HepG2 (cell line): ENCODE data around the gene ZNF628.

Experiments used
- ONECUT2 ChIP-seq: sonication (generic); formaldehyde crosslinking; IDR thresholded peaks from 2 replicates; pipeline ENCODE4 v1.4.0; 2020; ENCODE audit warnings: missing genetic modification reagents
- POLR2A ChIP-seq, 2 experiments: IDR thresholded peaks; 2 replicates each; pipeline ENCODE4 v1.6.1; 2011; ENCODE audit warnings: low read depth in 2 of 2, low read length in 2 of 2, mild to moderate bottlenecking in 1 of 2, moderate library complexity in 1 of 2; ENCODE audit not compliant: insufficient read depth in 1 of 2
- TAF15 ChIP-seq: fragments of 200-400 bp; formaldehyde crosslinking; IDR thresholded peaks from one replicate; pipeline ENCODE4 v1.6.1; 2018; ENCODE audit warnings: mild to moderate bottlenecking, low read depth, low read length; ENCODE audit not compliant: poor library complexity, severe bottlenecking
- ZNF138 ChIP-seq: sonication (generic); formaldehyde crosslinking; IDR thresholded peaks from 2 replicates; pipeline ENCODE4 v1.5.0; 2020; ENCODE audit warnings: mild to moderate bottlenecking, low read depth, missing genetic modification reagents
- ZNF775 ChIP-seq: sonication (generic); formaldehyde crosslinking; IDR thresholded peaks from 2 replicates; pipeline ENCODE4 v1.4.0; 2020; ENCODE audit warnings: missing genetic modification reagents, mild to moderate bottlenecking, moderate library complexity, borderline replicate concordance
- ZNF839 ChIP-seq: sonication (generic); formaldehyde crosslinking; IDR thresholded peaks from 2 replicates; pipeline ENCODE4 v1.4.0; 2020; ENCODE audit warnings: missing genetic modification reagents, mild to moderate bottlenecking, borderline replicate concordance
- TF ChIP-seq, protein P1 (sequence below): sonication (generic); formaldehyde crosslinking; IDR thresholded peaks from 2 replicates; pipeline ENCODE4 v1.8.0; 2022; ENCODE audit warnings: mild to moderate bottlenecking, missing genetic modification reagents; ENCODE audit not compliant: insufficient replicate concordance
- TF ChIP-seq, protein P2 (sequence below): sonication (generic); formaldehyde crosslinking; IDR thresholded peaks from 2 replicates; pipeline ENCODE4 v1.5.0; 2020; ENCODE audit warnings: mild to moderate bottlenecking, missing genetic modification reagents, moderate library complexity

DNA sequence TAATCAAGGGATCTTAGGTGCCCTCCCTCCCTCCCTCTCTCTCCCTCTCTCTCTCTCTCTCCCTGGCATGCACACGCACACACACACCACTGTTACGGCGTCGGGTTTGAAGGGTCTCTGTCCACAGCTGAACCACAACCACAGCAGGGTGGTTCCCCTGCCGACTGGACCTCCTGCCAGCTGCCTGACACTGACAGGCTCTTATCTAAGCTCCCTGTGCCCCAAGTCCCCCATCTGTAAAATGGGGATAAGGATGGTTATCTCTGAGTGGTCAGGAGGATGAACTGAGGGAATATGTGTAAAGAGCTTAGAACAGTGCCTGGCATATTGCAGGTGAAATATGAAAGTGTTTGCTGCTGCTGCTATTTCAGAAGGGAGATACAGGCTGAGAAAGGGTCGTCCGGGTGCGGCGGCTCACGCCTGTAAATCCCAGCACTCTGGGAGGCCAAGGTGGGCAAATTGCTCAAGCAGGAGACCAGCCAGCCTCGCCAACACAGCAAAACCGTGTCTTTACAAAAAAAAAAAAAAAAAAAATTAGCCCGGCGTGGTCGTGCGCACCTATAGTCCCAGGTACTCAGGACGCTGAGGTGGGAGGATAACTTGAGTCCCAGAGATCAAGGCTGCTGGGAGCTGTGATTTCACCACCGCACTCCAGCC lies 32.5 kb upstream of the ZNF628 start:
- TF ChIP-seq, protein P1, sequence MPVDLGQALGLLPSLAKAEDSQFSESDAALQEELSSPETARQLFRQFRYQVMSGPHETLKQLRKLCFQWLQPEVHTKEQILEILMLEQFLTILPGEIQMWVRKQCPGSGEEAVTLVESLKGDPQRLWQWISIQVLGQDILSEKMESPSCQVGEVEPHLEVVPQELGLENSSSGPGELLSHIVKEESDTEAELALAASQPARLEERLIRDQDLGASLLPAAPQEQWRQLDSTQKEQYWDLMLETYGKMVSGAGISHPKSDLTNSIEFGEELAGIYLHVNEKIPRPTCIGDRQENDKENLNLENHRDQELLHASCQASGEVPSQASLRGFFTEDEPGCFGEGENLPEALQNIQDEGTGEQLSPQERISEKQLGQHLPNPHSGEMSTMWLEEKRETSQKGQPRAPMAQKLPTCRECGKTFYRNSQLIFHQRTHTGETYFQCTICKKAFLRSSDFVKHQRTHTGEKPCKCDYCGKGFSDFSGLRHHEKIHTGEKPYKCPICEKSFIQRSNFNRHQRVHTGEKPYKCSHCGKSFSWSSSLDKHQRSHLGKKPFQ (CRISPR knock-in tag), result no peak
- TF ChIP-seq ZNF138 (CRISPR knock-in tag), result no peak
- no peak for TF ChIP-seq ONECUT2 (CRISPR knock-in tag)
- TF ChIP-seq ZNF839, result no peak
- no peak for TF ChIP-seq POLR2A (IDR thresholded peaks at IDR 0.05; ENCODE audit: insufficient read depth in 1 of 2, low read depth in 2 of 2, low read length in 2 of 2)
- TF ChIP-seq TAF15, result no peak
- TF ChIP-seq ZNF775 (CRISPR knock-in tag), result no peak
- TF ChIP-seq, protein P2, sequence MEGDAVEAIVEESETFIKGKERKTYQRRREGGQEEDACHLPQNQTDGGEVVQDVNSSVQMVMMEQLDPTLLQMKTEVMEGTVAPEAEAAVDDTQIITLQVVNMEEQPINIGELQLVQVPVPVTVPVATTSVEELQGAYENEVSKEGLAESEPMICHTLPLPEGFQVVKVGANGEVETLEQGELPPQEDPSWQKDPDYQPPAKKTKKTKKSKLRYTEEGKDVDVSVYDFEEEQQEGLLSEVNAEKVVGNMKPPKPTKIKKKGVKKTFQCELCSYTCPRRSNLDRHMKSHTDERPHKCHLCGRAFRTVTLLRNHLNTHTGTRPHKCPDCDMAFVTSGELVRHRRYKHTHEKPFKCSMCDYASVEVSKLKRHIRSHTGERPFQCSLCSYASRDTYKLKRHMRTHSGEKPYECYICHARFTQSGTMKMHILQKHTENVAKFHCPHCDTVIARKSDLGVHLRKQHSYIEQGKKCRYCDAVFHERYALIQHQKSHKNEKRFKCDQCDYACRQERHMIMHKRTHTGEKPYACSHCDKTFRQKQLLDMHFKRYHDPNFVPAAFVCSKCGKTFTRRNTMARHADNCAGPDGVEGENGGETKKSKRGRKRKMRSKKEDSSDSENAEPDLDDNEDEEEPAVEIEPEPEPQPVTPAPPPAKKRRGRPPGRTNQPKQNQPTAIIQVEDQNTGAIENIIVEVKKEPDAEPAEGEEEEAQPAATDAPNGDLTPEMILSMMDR (CRISPR knock-in tag), result no peak
